VCaP (cell line): ENCODE results near the gene RBFOX1.

Source experiments
- H3K27ac ChIP-seq: fragments of 450-650 bp; 2 replicates; pipeline ENCODE4 v1.5.1; 2017
- TF ChIP-seq, protein P1 (sequence below): fragments of 450-650 bp; conservative IDR thresholded peaks from 2 replicates; pipeline ENCODE4 v1.5.1; 2017; ENCODE audit warnings: mild to moderate bottlenecking, moderate library complexity

RBFOX1 gene

DNA sequence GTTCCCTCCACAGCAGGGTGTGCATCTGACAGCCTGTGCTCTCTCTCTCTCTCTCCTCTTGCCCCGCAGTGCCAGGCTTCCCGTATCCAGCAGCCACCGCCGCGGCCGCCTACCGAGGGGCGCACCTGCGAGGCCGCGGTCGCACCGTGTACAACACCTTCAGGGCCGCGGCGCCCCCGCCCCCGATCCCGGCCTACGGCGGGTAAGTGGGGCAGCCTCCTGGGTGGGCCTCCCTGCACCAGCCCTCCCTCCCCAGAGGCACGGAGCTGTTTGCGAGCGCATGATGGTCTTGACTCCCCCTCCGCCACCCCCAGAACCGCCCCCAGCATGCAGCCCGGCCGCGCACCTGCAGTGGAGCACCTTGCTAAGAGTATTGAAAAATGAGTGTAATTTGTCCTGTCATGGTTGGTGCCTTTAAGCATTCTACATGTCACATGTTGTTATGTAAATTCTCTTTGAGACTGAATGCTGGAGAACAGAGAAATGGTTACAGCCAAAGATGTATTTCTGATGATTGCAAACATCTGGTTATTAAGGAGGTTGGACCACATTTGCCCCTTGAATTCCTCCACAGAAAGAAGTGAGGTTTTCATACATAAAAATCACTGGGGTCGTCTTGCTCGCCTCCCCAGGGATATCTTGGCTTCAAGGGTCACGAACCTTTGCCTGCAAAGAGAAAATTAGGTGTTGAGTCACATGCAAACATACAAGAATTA lies 321.3 kb downstream of the RBFOX1 start:
- H3K27ac ChIP-seq: no peak overlapping the region
- TF ChIP-seq, protein P1, sequence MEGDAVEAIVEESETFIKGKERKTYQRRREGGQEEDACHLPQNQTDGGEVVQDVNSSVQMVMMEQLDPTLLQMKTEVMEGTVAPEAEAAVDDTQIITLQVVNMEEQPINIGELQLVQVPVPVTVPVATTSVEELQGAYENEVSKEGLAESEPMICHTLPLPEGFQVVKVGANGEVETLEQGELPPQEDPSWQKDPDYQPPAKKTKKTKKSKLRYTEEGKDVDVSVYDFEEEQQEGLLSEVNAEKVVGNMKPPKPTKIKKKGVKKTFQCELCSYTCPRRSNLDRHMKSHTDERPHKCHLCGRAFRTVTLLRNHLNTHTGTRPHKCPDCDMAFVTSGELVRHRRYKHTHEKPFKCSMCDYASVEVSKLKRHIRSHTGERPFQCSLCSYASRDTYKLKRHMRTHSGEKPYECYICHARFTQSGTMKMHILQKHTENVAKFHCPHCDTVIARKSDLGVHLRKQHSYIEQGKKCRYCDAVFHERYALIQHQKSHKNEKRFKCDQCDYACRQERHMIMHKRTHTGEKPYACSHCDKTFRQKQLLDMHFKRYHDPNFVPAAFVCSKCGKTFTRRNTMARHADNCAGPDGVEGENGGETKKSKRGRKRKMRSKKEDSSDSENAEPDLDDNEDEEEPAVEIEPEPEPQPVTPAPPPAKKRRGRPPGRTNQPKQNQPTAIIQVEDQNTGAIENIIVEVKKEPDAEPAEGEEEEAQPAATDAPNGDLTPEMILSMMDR: no peak

DNA sequence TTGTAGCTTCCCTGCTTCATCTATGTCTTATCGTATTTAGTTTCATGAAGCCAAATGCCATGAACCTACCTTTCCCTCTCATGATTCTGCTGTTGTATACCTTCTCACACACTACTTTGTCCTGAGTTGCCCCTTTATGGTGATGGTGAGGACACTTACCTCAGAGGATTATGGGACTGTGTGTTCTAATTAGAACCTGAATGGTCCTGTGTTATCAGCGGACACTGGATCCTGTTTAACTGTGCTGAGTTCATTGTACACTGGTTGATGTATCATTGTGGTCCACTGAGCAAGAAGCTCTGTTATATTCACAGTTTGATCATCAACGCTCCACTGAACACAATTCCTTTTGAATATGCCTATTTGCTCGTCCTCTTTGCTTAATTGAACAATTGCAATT lies 343.0 kb downstream of the RBFOX1 start:
- H3K27ac ChIP-seq: no peak overlapping the region
- TF ChIP-seq, protein P1: no peak

DNA sequence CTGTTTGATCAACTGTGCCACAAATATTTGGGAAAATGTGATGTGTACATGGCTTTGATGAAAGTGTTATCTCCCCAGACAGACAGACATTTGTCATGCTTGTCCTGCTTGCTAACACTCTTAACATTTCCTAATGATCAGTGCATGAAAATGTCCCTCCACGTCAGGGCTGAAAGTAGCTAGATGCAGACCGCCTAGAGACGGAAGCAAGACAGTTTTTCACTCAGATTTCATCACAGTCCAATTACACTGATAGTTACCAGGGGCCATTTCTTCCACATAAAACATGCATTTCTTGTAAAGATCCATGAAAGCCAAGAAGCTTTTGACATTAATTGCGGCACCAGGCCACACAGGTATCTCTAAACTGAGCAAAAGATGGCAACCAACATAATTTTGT lies 347.7 kb downstream of the RBFOX1 start:
- TF ChIP-seq, protein P1: no peak
- H3K27ac ChIP-seq: no peak overlapping the region

DNA sequence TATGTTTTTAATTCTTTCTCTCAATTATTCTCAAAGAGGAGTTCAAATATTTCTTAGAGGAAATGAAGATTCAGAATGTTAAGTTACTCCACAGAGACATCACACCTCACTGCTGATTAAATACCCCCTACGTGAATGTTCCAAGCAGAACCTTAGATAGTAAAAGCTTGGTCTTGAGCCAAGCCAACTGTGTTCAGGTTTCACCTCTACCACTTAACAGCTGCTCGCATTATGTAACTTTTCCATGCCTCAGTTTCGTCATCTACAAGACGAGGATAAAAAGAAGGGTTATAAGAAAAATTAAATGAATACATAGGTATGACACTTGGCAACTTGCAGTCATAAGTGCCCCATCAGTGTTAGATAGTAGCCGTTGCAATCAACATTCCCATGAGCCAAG lies 356.2 kb downstream of the RBFOX1 start:
- TF ChIP-seq, protein P1: no peak
- H3K27ac ChIP-seq: no peak overlapping the region

DNA sequence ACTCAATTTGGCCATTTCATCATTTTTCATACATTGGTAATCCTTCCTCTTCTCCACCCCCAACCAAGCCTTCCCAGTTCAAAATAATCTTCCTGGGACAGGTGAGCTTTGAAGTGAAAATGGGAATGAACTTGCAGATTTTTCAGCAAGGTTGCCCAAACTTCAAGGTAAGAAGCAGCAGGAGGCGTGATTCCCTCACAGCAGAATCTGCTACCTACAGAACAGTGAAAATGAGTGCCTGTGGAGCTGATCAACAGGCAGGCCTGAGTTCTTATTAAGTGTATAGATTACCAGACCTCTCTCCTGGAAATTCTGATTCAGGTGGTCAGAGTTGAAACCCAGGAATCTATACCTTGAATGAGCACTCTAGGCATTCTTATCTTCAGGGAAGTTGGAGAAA lies 356.6 kb downstream of the RBFOX1 start:
- TF ChIP-seq, protein P1: no peak

DNA sequence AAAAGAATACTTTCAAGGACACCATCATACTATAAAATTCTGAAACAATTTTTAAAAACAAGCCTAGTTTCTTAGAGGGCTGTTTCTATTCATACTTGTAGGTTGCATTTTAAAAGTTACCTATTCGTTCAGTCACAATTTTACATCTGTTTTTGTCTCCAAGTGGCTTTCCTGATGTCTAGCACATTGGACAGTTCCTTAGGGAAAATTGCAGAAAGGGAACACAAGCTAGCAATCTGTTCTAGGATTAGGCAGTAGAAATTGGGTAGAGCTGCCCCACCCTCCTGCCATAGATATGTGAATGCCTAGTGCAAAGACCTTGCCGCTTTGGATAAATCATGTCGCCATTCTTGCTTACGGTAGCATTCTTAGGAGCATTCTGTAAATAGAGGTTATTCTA lies 358.9 kb downstream of the RBFOX1 start:
- H3K27ac ChIP-seq: no peak overlapping the region

More for the DNA sequence above, 356.6 kb downstream of the RBFOX1 start:
- H3K27ac ChIP-seq: no peak overlapping the region

DNA sequence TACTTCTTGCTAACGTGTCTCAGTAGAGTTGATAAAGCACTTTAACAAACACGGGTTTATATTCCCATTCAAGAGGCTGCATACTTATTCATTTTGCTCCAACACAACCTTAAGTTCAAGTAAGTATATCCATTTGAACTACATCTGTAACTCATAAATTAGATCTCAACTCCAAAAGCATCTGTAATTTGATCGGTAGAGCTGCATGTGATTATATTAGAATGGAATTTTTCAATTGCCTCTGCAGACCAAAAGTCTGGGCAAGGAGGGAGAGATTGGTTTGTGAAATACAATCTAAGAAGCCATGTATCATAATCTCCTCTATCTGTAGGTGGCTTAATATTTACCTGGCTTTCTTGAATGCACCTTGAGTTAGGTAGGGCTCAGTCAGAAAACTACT lies 371.0 kb downstream of the RBFOX1 start:
- H3K27ac ChIP-seq: no peak overlapping the region
- TF ChIP-seq, protein P1: no peak

More for the DNA sequence above, 358.9 kb downstream of the RBFOX1 start:
- TF ChIP-seq, protein P1: no peak
